ENCODE data around the gene NXPH4. TPM values are rescaled to one million over a fixed set of nuclear protein-coding genes. Genes with fewer than 3 reads are reported as not detected.

The NXPH4 gene
- total RNA-seq, 1 donor from 2014 or later, result 62.6 TPM

- no peak for DNase-seq (ENCODE audit: extremely low spot score, unreplicated experiment)
- Mint-ChIP-seq H3K4me3 (ENCODE audit: unreplicated experiment) (no peak overlapping the region), H3K4me1 (ENCODE audit: unreplicated experiment) (peaks cover 12% of the 10 kb centered on the region), H3K9me3 (ENCODE audit: unreplicated experiment) (no peaks in the 10 kb centered on the region), H3K27ac (ENCODE audit: unreplicated experiment) (no peak overlapping the region), H3K27me3 (ENCODE audit: unreplicated experiment) (no peaks in the 10 kb centered on the region), H3K36me3 (ENCODE audit: unreplicated experiment) (peaks cover 65% of the 10 kb centered on the region)
- no peak for TF ChIP-seq CTCF (IDR thresholded peaks at IDR 0.05)
These were observed 46.2 kb upstream of the NXPH4 start for GRCh38 chr12:57170408-57170807.

GRCh38 chr12:57170927-57171326, 45.7 kb upstream of the NXPH4 start:
- no peak for TF ChIP-seq CTCF (IDR thresholded peaks at IDR 0.05)
- no peak for DNase-seq (ENCODE audit: extremely low spot score, unreplicated experiment)
- Mint-ChIP-seq H3K4me3 (ENCODE audit: unreplicated experiment) (no peak overlapping the region), H3K27me3 (ENCODE audit: unreplicated experiment) (no peaks in the 10 kb centered on the region), H3K9me3 (ENCODE audit: unreplicated experiment) (no peaks in the 10 kb centered on the region), H3K27ac (ENCODE audit: unreplicated experiment) (no peak overlapping the region), H3K4me1 (ENCODE audit: unreplicated experiment) (peaks cover 15% of the 10 kb centered on the region), H3K36me3 (ENCODE audit: unreplicated experiment) (peaks cover 66% of the 10 kb centered on the region)

GRCh38 chr12:57171668-57172067, 44.9 kb upstream of the NXPH4 start:
- Mint-ChIP-seq H3K4me1 (ENCODE audit: unreplicated experiment) (peaks cover 15% of the 10 kb centered on the region), H3K27me3 (ENCODE audit: unreplicated experiment) (no peaks in the 10 kb centered on the region), H3K27ac (ENCODE audit: unreplicated experiment) (no peak overlapping the region), H3K9me3 (ENCODE audit: unreplicated experiment) (no peaks in the 10 kb centered on the region), H3K36me3 (ENCODE audit: unreplicated experiment) (peaks cover 66% of the 10 kb centered on the region), H3K4me3 (ENCODE audit: unreplicated experiment) (no peak overlapping the region)
- no peak for TF ChIP-seq CTCF (IDR thresholded peaks at IDR 0.05)
- no peak for DNase-seq (ENCODE audit: extremely low spot score, unreplicated experiment)

GRCh38 chr12:57173089-57173488, 43.5 kb upstream of the NXPH4 start:
- Mint-ChIP-seq H3K4me1 (ENCODE audit: unreplicated experiment) (peaks cover 12% of the 10 kb centered on the region), H3K36me3 (ENCODE audit: unreplicated experiment) (peaks cover 64% of the 10 kb centered on the region), H3K27ac (ENCODE audit: unreplicated experiment) (no peak overlapping the region), H3K27me3 (ENCODE audit: unreplicated experiment) (no peaks in the 10 kb centered on the region), H3K9me3 (ENCODE audit: unreplicated experiment) (no peaks in the 10 kb centered on the region), H3K4me3 (ENCODE audit: unreplicated experiment) (no peak overlapping the region)
- DNase-seq (ENCODE audit: extremely low spot score, unreplicated experiment), result no peak
- TF ChIP-seq CTCF (IDR thresholded peaks at IDR 0.05), result peak; percentile 59

GRCh38 chr12:57173683-57174082, 42.9 kb upstream of the NXPH4 start:
- DNase-seq (ENCODE audit: extremely low spot score, unreplicated experiment), result no peak
- Mint-ChIP-seq H3K36me3 (ENCODE audit: unreplicated experiment) (peaks cover 67% of the 10 kb centered on the region), H3K4me1 (ENCODE audit: unreplicated experiment) (peaks cover 12% of the 10 kb centered on the region), H3K4me3 (ENCODE audit: unreplicated experiment) (no peak overlapping the region), H3K9me3 (ENCODE audit: unreplicated experiment) (no peaks in the 10 kb centered on the region), H3K27ac (ENCODE audit: unreplicated experiment) (no peak overlapping the region), H3K27me3 (ENCODE audit: unreplicated experiment) (no peaks in the 10 kb centered on the region)
- TF ChIP-seq CTCF (IDR thresholded peaks at IDR 0.05), result no peak

All from osteocyte (in vitro differentiated cells).